Stimulated activated naive CD8-positive, alpha-beta T cell treated with anti-CD3 and anti-CD28 coated beads, Interleukin-15, amount 100 ng/mL, for 72 hours (primary cell): ENCODE measurements around the gene TSSK1B.
"Not testable (repeated sequence)": the region's sequence is repeated elsewhere in the genome, so short reads cannot be mapped to it uniquely, and the experiment has no call there.

Source experiments
- ATAC-seq: fragments of 150-1000 bp; cut with Tn5 transposase; 2 replicates; pipeline ENCODE4 v1.10.0; 2021; ENCODE audit warnings: mild to moderate bottlenecking, moderate library complexity
- DNase-seq, 2 donors: peaks; one replicate each; pipeline ENCODE4 v3.0.0; 2021 to 2022
- H3K27ac Mint-ChIP-seq, 2 donors: one replicate each; pipeline ENCODE4 v1.8.0; 2022; ENCODE audit warnings: mild to moderate bottlenecking in 2 of 2, mixed read lengths in 2 of 2, moderate library complexity in 2 of 2
- H3K27me3 Mint-ChIP-seq: one replicate; pipeline ENCODE4 v1.8.0; 2022; ENCODE audit warnings: mixed read lengths
- H3K4me1 Mint-ChIP-seq: one replicate; pipeline ENCODE4 v1.8.0; 2022; ENCODE audit warnings: mild to moderate bottlenecking, mixed read lengths
- H3K4me3 Mint-ChIP-seq, 2 donors: one replicate each; pipeline ENCODE4 v1.8.0; 2022; ENCODE audit warnings: mild to moderate bottlenecking in 2 of 2, mixed read lengths in 2 of 2, moderate library complexity in 1 of 2
- H3K9me3 Mint-ChIP-seq, 2 donors: one replicate each; pipeline ENCODE4 v1.8.0; 2022; ENCODE audit warnings: mixed read lengths in 2 of 2

Gene TSSK1B

GRCh38 chr5:113433071-113433470 lies 1.7 kb downstream of the TSSK1B start:
- Mint-ChIP-seq H3K4me3 (no peak overlapping the region), H3K4me1 (peaks cover 6% of the 10 kb centered on the region), H3K27me3 (no peaks in the 10 kb centered on the region), H3K9me3 (no peaks in the 10 kb centered on the region), H3K27ac (no peak overlapping the region)
- DNase-seq = no peak
- no peak for ATAC-seq

GRCh38 chr5:113427871-113428574 lies 6.8 kb downstream of the TSSK1B start:
- H3K4me1 Mint-ChIP-seq = no peaks in the 10 kb centered on the region
- no peaks in the 10 kb centered on the region for H3K9me3 Mint-ChIP-seq

GRCh38 chr5:113425909-113426308 lies 8.9 kb downstream of the TSSK1B start:
- H3K9me3 Mint-ChIP-seq = no peaks in the 10 kb centered on the region
- ATAC-seq = no peak
- no peak for DNase-seq
- no peak overlapping the region for H3K4me3 Mint-ChIP-seq
- no peaks in the 10 kb centered on the region for H3K27me3 Mint-ChIP-seq
- no peaks in the 10 kb centered on the region for H3K4me1 Mint-ChIP-seq
- no peak overlapping the region for H3K27ac Mint-ChIP-seq

More at GRCh38 chr5:113427871-113428574, 6.8 kb downstream of the TSSK1B start:
- Mint-ChIP-seq H3K27me3 (no peaks in the 10 kb centered on the region), H3K27ac (no peak overlapping the region), H3K4me3 (no peak overlapping the region)
- DNase-seq (no peak), ATAC-seq (no peak)

GRCh38 chr5:113421693-113422092 lies 13.1 kb downstream of the TSSK1B start:
- Mint-ChIP-seq H3K9me3 (no peaks in the 10 kb centered on the region), H3K4me3 (no peak overlapping the region), H3K4me1 (no peaks in the 10 kb centered on the region), H3K27ac (no peak overlapping the region), H3K27me3 (no peaks in the 10 kb centered on the region)
- ATAC-seq = no peak
- DNase-seq = no peak

DNA sequence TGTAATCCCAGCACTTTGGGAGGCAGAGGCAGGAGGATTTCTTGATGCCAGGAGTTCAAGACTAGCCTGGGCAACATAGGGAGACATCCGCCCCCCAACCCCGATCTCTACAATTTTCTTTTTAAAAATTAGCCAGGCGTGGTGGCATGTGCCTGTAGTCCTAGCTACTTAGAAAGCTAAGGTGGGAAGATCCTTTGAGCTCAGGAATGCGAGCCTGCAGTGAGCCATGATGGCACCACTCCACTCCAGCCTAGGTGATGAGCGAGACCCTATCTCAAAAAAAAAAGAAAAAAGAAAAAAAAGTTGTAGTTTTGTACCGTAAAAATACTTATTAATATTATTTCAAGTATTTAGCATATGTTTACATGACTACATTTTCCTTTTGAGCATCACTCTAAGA lies 29.3 kb downstream of the TSSK1B start:
- ATAC-seq = no peak
- DNase-seq = no peak
- no peaks in the 10 kb centered on the region for H3K9me3 Mint-ChIP-seq
- no peaks in the 10 kb centered on the region for H3K4me1 Mint-ChIP-seq
- H3K27ac Mint-ChIP-seq = no peak overlapping the region
- H3K4me3 Mint-ChIP-seq = no peak overlapping the region
- H3K27me3 Mint-ChIP-seq = peaks cover 8% of the 10 kb centered on the region

- DNase-seq (no peak), ATAC-seq (no peak)
- H3K4me3 Mint-ChIP-seq = no peak overlapping the region
- H3K4me1 Mint-ChIP-seq = no peaks in the 10 kb centered on the region
- no peaks in the 10 kb centered on the region for H3K9me3 Mint-ChIP-seq
- peaks cover 8% of the 10 kb centered on the region for H3K27me3 Mint-ChIP-seq
- H3K27ac Mint-ChIP-seq = no peak overlapping the region
Observed at GRCh38 chr5:113404269-113404668, 30.5 kb downstream of the TSSK1B start.

DNA sequence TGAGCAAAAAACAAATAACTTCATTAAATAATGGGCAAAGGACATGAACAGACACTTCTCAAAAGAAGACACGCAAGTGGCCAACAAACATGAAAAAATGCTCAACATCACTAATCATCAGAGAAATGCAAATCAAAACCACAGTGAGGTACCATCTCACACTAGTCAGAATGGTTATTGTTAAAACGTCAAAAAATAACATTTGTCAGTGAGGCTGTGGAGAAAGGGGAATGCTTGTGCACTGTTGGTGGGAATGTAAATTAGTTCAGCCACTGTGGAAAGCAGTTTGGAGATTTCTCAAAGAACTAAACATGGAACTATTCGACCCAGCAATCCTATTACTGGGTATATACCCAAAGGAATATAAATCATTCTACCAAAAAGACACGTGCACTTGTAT lies 36.8 kb downstream of the TSSK1B start:
- H3K4me1 Mint-ChIP-seq, DNase-seq, H3K9me3 Mint-ChIP-seq, H3K27ac Mint-ChIP-seq, ATAC-seq, H3K4me3 Mint-ChIP-seq: not testable (repeated sequence)
- peaks cover 11% of the 10 kb centered on the region for H3K27me3 Mint-ChIP-seq

DNA sequence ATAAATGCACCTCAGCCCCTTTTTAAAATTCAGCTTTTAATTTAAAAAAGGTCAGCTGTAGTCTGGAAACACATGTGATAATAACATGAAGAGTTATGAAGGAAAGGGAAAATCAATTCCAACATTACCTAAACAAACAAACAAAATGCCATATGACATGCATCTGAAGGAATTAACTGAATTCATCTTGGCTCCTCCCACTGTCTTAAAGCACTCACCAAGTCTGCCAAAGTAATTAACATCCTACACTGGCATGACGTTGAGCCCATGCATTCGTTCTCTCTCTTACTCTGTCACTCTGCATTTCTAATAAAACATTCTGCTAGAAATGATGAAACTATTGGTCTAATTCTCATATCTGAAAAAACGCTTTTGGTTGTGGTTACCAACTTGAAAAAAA lies 37.7 kb downstream of the TSSK1B start:
- DNase-seq (no peak), ATAC-seq (no peak)
- Mint-ChIP-seq H3K27me3 (peaks cover 11% of the 10 kb centered on the region), H3K9me3 (no peaks in the 10 kb centered on the region), H3K27ac (no peak overlapping the region), H3K4me3 (no peak overlapping the region), H3K4me1 (no peaks in the 10 kb centered on the region)

GRCh38 chr5:113394658-113395057 lies 40.1 kb downstream of the TSSK1B start:
- no peaks in the 10 kb centered on the region for H3K4me1 Mint-ChIP-seq
- H3K27ac Mint-ChIP-seq = peak overlapping the region in 1 of 2 donors; percentile 28
- DNase-seq = no peak
- no peak for ATAC-seq
- H3K4me3 Mint-ChIP-seq = no peak overlapping the region
- no peaks in the 10 kb centered on the region for H3K9me3 Mint-ChIP-seq
- peaks cover 16% of the 10 kb centered on the region for H3K27me3 Mint-ChIP-seq

- DNase-seq = no peak
- H3K4me3 Mint-ChIP-seq = no peak overlapping the region
- no peaks in the 10 kb centered on the region for H3K4me1 Mint-ChIP-seq
- peaks cover 31% of the 10 kb centered on the region for H3K27me3 Mint-ChIP-seq
- ATAC-seq = no peak
- no peak overlapping the region for H3K27ac Mint-ChIP-seq
- no peaks in the 10 kb centered on the region for H3K9me3 Mint-ChIP-seq
Observed at GRCh38 chr5:113390224-113390623, 44.6 kb downstream of the TSSK1B start.

DNA sequence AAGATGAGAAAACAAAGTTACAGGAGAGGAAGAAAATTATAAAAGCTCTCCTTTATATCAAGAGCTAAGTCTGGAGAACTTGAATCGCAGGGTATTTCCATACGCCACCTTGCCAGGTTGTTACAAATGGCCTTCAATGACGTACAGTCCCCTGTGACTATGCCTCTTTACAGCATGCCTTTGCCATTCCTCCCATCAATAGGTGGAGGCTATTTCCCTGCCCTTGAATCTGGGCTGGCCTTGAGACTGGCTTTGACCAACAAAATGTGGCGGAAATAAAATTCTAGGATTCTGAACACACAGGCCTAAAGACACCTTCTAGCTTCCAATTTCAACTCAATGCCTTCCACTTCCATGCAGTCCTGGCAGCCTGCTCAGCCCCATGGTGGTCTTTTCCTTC lies 45.7 kb downstream of the TSSK1B start:
- H3K4me3 Mint-ChIP-seq = no peak overlapping the region
- no peak overlapping the region for H3K27ac Mint-ChIP-seq
- ATAC-seq = no peak
- peaks cover 29% of the 10 kb centered on the region for H3K27me3 Mint-ChIP-seq
- no peaks in the 10 kb centered on the region for H3K9me3 Mint-ChIP-seq
- DNase-seq = no peak
- no peaks in the 10 kb centered on the region for H3K4me1 Mint-ChIP-seq

DNA sequence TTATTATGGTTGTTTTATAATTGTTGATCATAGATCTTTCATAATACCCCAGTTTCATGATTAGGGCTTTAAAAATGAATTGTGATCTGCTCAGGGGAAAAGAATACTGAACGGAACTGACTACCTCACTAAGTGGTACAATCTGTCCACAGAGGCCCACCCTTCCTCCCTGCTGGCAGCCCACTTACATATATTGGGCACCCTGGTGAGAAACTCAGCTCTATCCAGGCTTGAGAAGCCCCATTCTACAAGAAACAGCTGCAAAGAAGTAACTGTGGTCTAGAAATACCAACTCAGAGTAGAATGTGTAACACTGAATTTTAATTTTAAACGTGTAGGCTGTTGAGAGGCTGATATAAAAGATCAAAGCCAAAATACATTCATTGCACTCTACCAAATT lies 46.9 kb downstream of the TSSK1B start:
- no peak for DNase-seq
- no peak overlapping the region for H3K27ac Mint-ChIP-seq
- H3K4me3 Mint-ChIP-seq = no peak overlapping the region
- no peaks in the 10 kb centered on the region for H3K9me3 Mint-ChIP-seq
- peaks cover 33% of the 10 kb centered on the region for H3K27me3 Mint-ChIP-seq
- ATAC-seq = no peak
- no peaks in the 10 kb centered on the region for H3K4me1 Mint-ChIP-seq

GRCh38 chr5:113384782-113385285 lies 50.0 kb downstream of the TSSK1B start:
- Mint-ChIP-seq H3K27me3 (peaks cover 47% of the 10 kb centered on the region), H3K9me3 (no peaks in the 10 kb centered on the region), H3K27ac (no peak overlapping the region), H3K4me1 (peaks cover 12% of the 10 kb centered on the region), H3K4me3 (no peak overlapping the region)
- no peak for DNase-seq
- ATAC-seq = no peak

DNA sequence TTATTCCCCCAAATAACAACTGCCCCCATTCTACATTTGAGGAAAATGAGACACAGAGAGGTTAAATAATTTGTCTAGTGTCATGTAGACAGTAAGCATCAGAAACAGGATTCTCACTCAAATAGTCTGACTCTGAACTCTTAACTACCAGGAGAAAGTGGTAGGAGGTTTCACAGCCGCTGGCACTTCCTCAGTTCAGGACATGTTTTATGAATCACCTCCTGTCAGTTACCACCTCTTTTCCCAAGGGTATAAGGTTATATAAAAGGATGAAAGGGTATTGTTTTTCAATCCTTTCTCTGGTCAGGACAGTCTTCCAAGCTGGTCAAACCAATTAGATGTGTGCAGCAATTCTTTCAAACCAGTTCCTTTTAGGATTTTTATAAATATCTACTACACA lies 52.1 kb downstream of the TSSK1B start:
- Mint-ChIP-seq H3K4me3 (no peak overlapping the region), H3K27ac (no peak overlapping the region), H3K4me1 (peaks cover 25% of the 10 kb centered on the region), H3K9me3 (no peaks in the 10 kb centered on the region), H3K27me3 (peaks cover 47% of the 10 kb centered on the region)
- ATAC-seq (no peak), DNase-seq (no peak)
